ENCODE data around the gene DHPS.

DNA sequence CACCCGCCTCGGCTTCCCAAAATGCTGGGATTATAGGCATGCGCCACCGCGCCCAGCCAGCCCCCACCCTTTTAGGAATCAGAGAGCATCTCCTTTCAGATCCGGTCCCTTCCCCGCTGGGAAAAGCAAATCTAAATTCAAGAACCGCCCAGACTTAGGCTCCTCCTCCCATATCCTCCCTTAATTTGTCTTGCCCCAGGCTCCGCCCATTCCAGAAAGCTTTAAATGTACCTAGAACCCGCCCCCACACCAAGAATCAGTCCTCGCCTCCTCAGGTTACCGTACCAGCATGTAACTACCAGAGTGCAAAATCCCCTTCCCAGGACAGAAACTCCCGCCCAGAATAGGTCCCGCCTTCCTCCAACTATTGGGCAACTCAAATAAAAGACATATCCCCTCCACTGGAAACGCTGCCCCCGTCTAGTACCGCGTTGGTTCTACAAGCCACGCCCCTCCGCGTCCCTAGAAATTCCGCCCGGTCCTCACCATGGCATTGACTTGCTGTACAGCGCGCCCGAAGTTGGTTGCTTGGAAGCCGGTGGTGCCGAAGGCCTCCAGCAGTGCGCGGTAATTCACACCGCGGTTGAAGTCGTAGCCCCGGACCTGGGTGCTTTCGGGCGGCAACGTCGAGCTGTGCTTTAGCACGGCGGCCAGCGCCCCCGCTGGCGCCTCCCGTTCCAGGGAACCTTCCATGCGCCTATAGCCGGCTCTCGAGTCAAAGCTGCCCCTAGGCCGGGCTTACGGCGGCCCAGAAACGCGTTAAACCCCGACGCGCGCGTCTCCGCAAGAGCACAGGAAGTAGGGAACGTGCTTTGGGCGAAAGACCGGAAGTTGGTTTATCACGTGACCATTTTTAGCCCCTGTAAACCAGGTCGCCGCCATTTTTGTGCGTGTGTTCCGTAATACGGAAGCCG, at the start of gene DHPS:
- TF ChIP-seq, protein P1, sequence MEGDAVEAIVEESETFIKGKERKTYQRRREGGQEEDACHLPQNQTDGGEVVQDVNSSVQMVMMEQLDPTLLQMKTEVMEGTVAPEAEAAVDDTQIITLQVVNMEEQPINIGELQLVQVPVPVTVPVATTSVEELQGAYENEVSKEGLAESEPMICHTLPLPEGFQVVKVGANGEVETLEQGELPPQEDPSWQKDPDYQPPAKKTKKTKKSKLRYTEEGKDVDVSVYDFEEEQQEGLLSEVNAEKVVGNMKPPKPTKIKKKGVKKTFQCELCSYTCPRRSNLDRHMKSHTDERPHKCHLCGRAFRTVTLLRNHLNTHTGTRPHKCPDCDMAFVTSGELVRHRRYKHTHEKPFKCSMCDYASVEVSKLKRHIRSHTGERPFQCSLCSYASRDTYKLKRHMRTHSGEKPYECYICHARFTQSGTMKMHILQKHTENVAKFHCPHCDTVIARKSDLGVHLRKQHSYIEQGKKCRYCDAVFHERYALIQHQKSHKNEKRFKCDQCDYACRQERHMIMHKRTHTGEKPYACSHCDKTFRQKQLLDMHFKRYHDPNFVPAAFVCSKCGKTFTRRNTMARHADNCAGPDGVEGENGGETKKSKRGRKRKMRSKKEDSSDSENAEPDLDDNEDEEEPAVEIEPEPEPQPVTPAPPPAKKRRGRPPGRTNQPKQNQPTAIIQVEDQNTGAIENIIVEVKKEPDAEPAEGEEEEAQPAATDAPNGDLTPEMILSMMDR (IDR thresholded peaks at IDR 0.05): no peak
- TF ChIP-seq POLR2A (IDR thresholded peaks at IDR 0.05) (peak; percentile 55), EP300 (IDR thresholded peaks at IDR 0.05) (no peak)
